NB4 (cell line): ENCODE measurements around the gene S100A9.

Experiments used
- DNase-seq: peaks from one replicate; pipeline ENCODE4 v3.0.0; 2010; ENCODE audit warnings: low read depth
- H3K4me3 ChIP-seq: one replicate; pipeline ENCODE4 v1.5.1; 2011; ENCODE audit warnings: mild to moderate bottlenecking, low read depth, low read length, moderate library complexity
- CTCF ChIP-seq: IDR thresholded peaks from one replicate; pipeline ENCODE4 v1.5.1; 2012; ENCODE audit warnings: low read depth, low read length
- MYC ChIP-seq: IDR thresholded peaks from 2 replicates; pipeline ENCODE4 v1.6.1; 2011; ENCODE audit warnings: low read depth, low read length
- POLR2A ChIP-seq: IDR thresholded peaks from 2 replicates; pipeline ENCODE4 v1.6.1; 2011; ENCODE audit warnings: mild to moderate bottlenecking; ENCODE audit not compliant: insufficient read length; ENCODE audit errors: extremely low read depth
- TF ChIP-seq, protein P1 (sequence below): IDR thresholded peaks from 2 replicates; pipeline ENCODE4 v1.6.1; 2011; ENCODE audit warnings: low read depth, low read length

The S100A9 gene

GRCh38 chr1:153359241-153359640 is 1.6 kb downstream of the S100A9 start:
- TF ChIP-seq, protein P1, sequence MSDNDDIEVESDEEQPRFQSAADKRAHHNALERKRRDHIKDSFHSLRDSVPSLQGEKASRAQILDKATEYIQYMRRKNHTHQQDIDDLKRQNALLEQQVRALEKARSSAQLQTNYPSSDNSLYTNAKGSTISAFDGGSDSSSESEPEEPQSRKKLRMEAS, result no peak
- TF ChIP-seq CTCF (no peak), MYC (no peak), POLR2A (no peak)
- DNase-seq, result no peak

GRCh38 chr1:153360190-153360589 is 2.5 kb downstream of the S100A9 start:
- no peak overlapping the region for H3K4me3 ChIP-seq
- DNase-seq, result no peak
- TF ChIP-seq MYC, result no peak
- TF ChIP-seq, protein P1, result no peak
- no peak for TF ChIP-seq POLR2A
- TF ChIP-seq CTCF, result no peak

More at GRCh38 chr1:153359241-153359640, 1.6 kb downstream of the S100A9 start:
- no peak overlapping the region for H3K4me3 ChIP-seq

- H3K4me3 ChIP-seq, result no peak overlapping the region
- DNase-seq, result no peak
- no peak for TF ChIP-seq CTCF
- no peak for TF ChIP-seq POLR2A
- TF ChIP-seq, protein P1, result no peak
- TF ChIP-seq MYC, result no peak
Observed at GRCh38 chr1:153360592-153361479, 3.2 kb downstream of the S100A9 start.

DNA sequence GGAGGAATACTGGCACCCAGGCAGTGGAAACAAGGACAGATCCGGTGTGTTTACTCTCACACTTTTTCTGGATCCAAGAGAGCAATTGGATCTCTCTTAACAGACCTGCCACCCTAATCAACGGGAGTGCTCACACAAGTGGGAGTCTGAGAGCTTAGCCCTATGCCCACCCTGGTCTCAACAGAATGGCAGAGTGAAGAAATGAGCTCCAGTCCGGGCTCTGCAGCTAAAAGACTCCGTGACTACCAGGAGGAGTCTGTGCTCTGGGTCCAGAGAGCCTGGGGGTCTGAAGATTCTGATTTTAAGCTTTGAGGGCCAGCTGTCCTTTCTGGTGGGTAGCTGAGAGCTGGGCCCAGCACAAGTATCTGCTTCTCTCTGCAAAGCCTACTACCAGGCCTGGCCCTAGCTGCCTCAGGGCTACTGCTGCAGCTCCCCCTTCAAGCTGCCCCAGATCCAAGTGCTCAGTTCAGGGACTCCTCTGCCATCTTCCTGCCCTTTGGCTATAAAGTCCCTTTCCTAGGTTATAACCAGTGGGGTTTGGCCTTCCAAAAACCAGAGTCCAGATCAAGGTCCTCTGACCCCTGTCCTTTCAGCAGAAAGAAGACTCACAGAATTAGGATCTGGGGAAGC is 3.9 kb downstream of the S100A9 start:
- DNase-seq, result no peak
- TF ChIP-seq MYC (no peak), CTCF (no peak), POLR2A (no peak)
- TF ChIP-seq, protein P1, result no peak
- H3K4me3 ChIP-seq, result no peak overlapping the region

DNA sequence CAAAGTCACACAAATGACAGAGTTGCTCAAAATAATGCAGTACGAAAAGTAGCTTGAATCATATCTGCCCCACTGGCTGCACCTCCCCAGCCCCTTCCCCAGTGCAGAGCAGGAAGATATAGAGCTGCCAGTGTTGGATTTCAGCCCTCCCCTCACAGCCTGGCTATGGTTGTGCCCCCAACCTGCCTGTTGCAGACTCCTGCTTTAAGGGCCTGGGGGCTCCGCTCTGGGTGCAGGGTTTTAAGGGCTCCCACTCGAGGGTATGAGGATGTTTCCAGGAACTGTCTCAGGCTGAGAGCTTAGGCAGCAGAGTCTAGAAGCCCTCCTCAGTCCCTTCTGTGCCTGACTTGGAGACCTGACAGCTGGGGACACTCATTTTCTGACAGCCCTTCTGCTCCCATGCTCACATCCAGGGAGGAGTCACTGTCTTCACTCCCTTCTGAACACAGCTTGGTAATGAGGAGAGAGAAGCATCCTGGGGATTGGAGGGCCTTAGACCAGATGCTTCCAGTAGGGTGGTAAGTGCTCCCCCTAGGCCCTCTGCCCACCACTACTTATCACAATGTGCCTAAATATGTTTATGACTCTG is 4.6 kb downstream of the S100A9 start:
- DNase-seq, result no peak
- no peak overlapping the region for H3K4me3 ChIP-seq
- no peak for TF ChIP-seq CTCF
- TF ChIP-seq, protein P1, result no peak
- no peak for TF ChIP-seq MYC
- no peak for TF ChIP-seq POLR2A
